ENCODE data around the gene PGAM2. TPM values are rescaled to one million over a fixed set of nuclear protein-coding genes. Genes with fewer than 3 reads are reported as not detected.
A peak's percentile ranks its signal among the peaks of the same experiment; 100 is the strongest.

Gene PGAM2
- total RNA-seq, 1 experiment from 2014 or later, result 0.27 TPM

GRCh38 chr7:44108768-44109750 is 43.7 kb upstream of the PGAM2 start:
- intact Hi-C loops (cut with micrococcal nuclease), result no loop called here
- CTCF ChIA-PET, result no interaction called here
- peaks cover 0 to 6% of the 10 kb centered on the region in 2 experiments; a peak in 2 of 4 replicates for H3K4me1 ChIP-seq (ENCODE audit: control insufficient read depth in 1 of 2, insufficient read depth in 2 of 2, low read length in 2 of 2)
- ATAC-seq (0 out of 2 replicates have a peak, but pooled peaks have one; percentile 27), DNase-seq (ENCODE audit: low read depth, low spot score) (no peak)
- H3K9me3 ChIP-seq (ENCODE audit: control insufficient read depth in 1 of 2, insufficient read depth in 1 of 2, low read depth in 1 of 2, low read length in 2 of 2), result no peaks in the 10 kb centered on the region
- TF ChIP-seq CTCF (IDR thresholded peaks at IDR 0.05 in 2 of 3, conservative IDR thresholded peaks at IDR 0.05 in 1 of 3; ENCODE audit: borderline replicate concordance in 1 of 3, insufficient read depth in 1 of 3, low read depth in 2 of 3, low read length in 2 of 3) (peak in 1 of 3 experiments; percentile 23; a peak in 1 of 6 replicates), YY1 (IDR thresholded peaks at IDR 0.05; ENCODE audit: extremely low read depth, insufficient replicate concordance, low read depth, low read length) (no peak)
- H3K4me3 ChIP-seq (replicated peaks in 1 of 2; ENCODE audit: low read depth in 1 of 2, low read length in 2 of 2), result no peak overlapping the region
- RAD21 ChIA-PET (ENCODE audit: low non-redundant PET in 1 of 2, low total read pairs in 2 of 2, uncharacterized antibody in 2 of 2, unreplicated experiment in 2 of 2), result no interaction called here
- BruUV-seq (replicated peaks), result no TSS peak
- POLR2A ChIA-PET, result no interaction called here
- H3K4me2 ChIP-seq (ENCODE audit: low read length), result no peak overlapping the region
- no peak overlapping the region for H2AFZ ChIP-seq (ENCODE audit: low read depth, low read length, poor library complexity, severe bottlenecking)
- H3K27me3 ChIP-seq (ENCODE audit: insufficient read depth, low read length), result no peaks in the 10 kb centered on the region
- H4K20me1 ChIP-seq (ENCODE audit: insufficient read depth), result no peaks in the 10 kb centered on the region
- no peaks in the 10 kb centered on the region for H3K79me2 ChIP-seq (ENCODE audit: insufficient read depth, low read length)
- no peaks in the 10 kb centered on the region; a peak in 1 of 4 replicates for H3K36me3 ChIP-seq (ENCODE audit: control insufficient read depth in 1 of 2, insufficient read depth in 2 of 2, low read length in 2 of 2)
- H3K9ac ChIP-seq (ENCODE audit: low read length), result no peak overlapping the region
- H3K27ac ChIP-seq (ENCODE audit: low read depth, low read length), result no peak overlapping the region; the same call in 1 of the 2 replicates
- no peaks in the 10 kb centered on the region for H3K9me2 ChIP-seq (ENCODE audit: insufficient read depth)

Data from HCT116 (cell line).